HepG2 (cell line): Measurements from ENCODE around the gene NOX4. TPM values are rescaled to one million over a fixed set of nuclear protein-coding genes. Genes with fewer than 3 reads are reported as not detected.

Experiments used
- ATAC-seq: fragments of 200-7000 bp; cut with Tn5 transposase; 3 replicates; pipeline ENCODE4 v1.9.1; 2020; ENCODE audit warnings: mild to moderate bottlenecking, moderate library complexity
- BruUV-seq: library from RNA; stranded (reverse); fragments of 400-500 nt; replicated peaks from 2 replicates; lab custom pipeline; 2021; lab: Mats Ljungman, UMichigan
- CTCF ChIA-PET: fragments of 300-600 bp; formaldehyde crosslinking; extraction: SDS; loops from one replicate; lab custom pipeline; 2021; ENCODE audit warnings: low total read pairs, inconsistent platforms, low intra/inter-chr PET ratio; lab: Yijun Ruan, JAX
- POLR2A ChIA-PET: fragments of 350-600 bp; sonication (Branson Sonifier 250); formaldehyde crosslinking; loops from one replicate; lab custom pipeline; 2020; ENCODE audit warnings: antibody characterized with exemption, inconsistent platforms; lab: Yijun Ruan, JAX
- DNase-seq: peaks from one replicate; pipeline ENCODE4 v3.0.0-alpha.2; 2015; ENCODE audit warnings: low spot score
- FAIRE-seq: peaks from 3 replicates; lab custom pipeline; 2011; peaks lifted over from hg19 to GRCh38; lab: Jason Lieb, UNC
- H2AFZ ChIP-seq: one replicate; pipeline ENCODE4 v1.6.1; 2011; ENCODE audit warnings: low read length, inconsistent platforms
- H3K27ac ChIP-seq: fragments of 300-600 bp; 3 replicates; pipeline ENCODE4 v1.8.0; 2011; ENCODE audit warnings: mixed run types, mild to moderate bottlenecking, mixed read lengths, low read length, inconsistent platforms; ENCODE audit not compliant: insufficient read depth; ENCODE audit errors: extremely low read length
- H3K27me3 ChIP-seq, 2 experiments: fragments of 200-600 bp in 1 of 2; 2 replicates in 1 of 2; 3 replicates in 1 of 2; pipeline versions ENCODE4 v1.6.0 to v1.8.0; 2011; ENCODE audit warnings: low read length in 2 of 2, mild to moderate bottlenecking in 2 of 2, moderate library complexity in 2 of 2, inconsistent platforms in 1 of 2; ENCODE audit not compliant: insufficient read depth in 2 of 2, control insufficient read depth in 1 of 2
- H3K36me3 ChIP-seq, 2 experiments: fragments of 200-600 bp in 1 of 2; replicated peaks in 1 of 2; 2 replicates in 1 of 2; 3 replicates in 1 of 2; pipeline versions ENCODE4 v1.5.1 to v1.8.0; 2011; ENCODE audit warnings: low read length in 2 of 2, inconsistent platforms in 1 of 2; ENCODE audit not compliant: insufficient read depth in 2 of 2, control insufficient read depth in 1 of 2
- H3K4me1 ChIP-seq: 2 replicates; pipeline ENCODE4 v1.5.1; 2012; ENCODE audit warnings: low read length, inconsistent platforms; ENCODE audit not compliant: insufficient read depth
- H3K4me2 ChIP-seq: 2 replicates; pipeline ENCODE4 v1.6.0; 2011; ENCODE audit warnings: low read depth, low read length, inconsistent platforms
- H3K4me3 ChIP-seq, 3 experiments: fragments of 200-600 bp in 1 of 3; sonication (generic), shearing (Covaris generic) in 1 of 3; replicated peaks in 1 of 3; 2 replicates each; pipeline ENCODE4 v1.5.1; 2011 to 2016; ENCODE audit warnings: low read length in 3 of 3, inconsistent platforms in 2 of 3, low read depth in 2 of 3, mild to moderate bottlenecking in 2 of 3, control low read depth in 1 of 3, mixed read lengths in 1 of 3; ENCODE audit not compliant: insufficient read depth in 1 of 3
- H3K79me2 ChIP-seq: one replicate; pipeline ENCODE4 v1.6.1; 2011; ENCODE audit warnings: low read length, inconsistent platforms; ENCODE audit not compliant: insufficient read depth
- H3K9ac ChIP-seq: 2 replicates; pipeline ENCODE4 v1.6.0; 2011; ENCODE audit warnings: mild to moderate bottlenecking, low read depth, low read length, inconsistent platforms; ENCODE audit not compliant: insufficient read depth
- H3K9me3 ChIP-seq: 2 replicates; pipeline ENCODE4 v1.5.1; 2012; ENCODE audit warnings: mild to moderate bottlenecking, low read length
- H4K20me1 ChIP-seq: 2 replicates; pipeline ENCODE4 v1.6.0; 2011; ENCODE audit warnings: inconsistent platforms, mild to moderate bottlenecking, low read length, moderate library complexity; ENCODE audit not compliant: insufficient read depth
- CERS6 ChIP-seq: sonication (generic); formaldehyde crosslinking; IDR thresholded peaks from 2 replicates; pipeline ENCODE4 v1.5.0; 2020; ENCODE audit warnings: missing genetic modification reagents
- MTA3 ChIP-seq: sonication (generic); formaldehyde crosslinking; IDR thresholded peaks from 2 replicates; pipeline ENCODE4 v1.4.0; 2020; ENCODE audit warnings: missing genetic modification reagents
- MXD3 ChIP-seq: IDR thresholded peaks from 2 replicates; pipeline ENCODE4 v1.6.1; 2016; ENCODE audit warnings: mild to moderate bottlenecking, missing biosample characterization, missing genetic modification reagents
- PAF1 ChIP-seq: IDR thresholded peaks from 2 replicates; pipeline ENCODE4 v1.6.1; 2016; ENCODE audit warnings: missing genetic modification reagents, missing compliant biosample characterization
- PCBP2 ChIP-seq: fragments of 200-400 bp; formaldehyde crosslinking; optimal IDR thresholded peaks from 2 replicates; pipeline ENCODE3; 2018; ENCODE audit warnings: low read length, low read depth; ENCODE audit not compliant: poor library complexity, severe bottlenecking
- PRDM4 ChIP-seq: sonication (generic); formaldehyde crosslinking; IDR thresholded peaks from 2 replicates; pipeline ENCODE4 v1.9.0; 2021; ENCODE audit warnings: missing genetic modification reagents, borderline replicate concordance
- ZFP41 ChIP-seq: sonication (generic); formaldehyde crosslinking; IDR thresholded peaks from 2 replicates; pipeline ENCODE4 v1.4.0; 2020; ENCODE audit warnings: mild to moderate bottlenecking, missing genetic modification reagents, borderline replicate concordance
- ZNF331 ChIP-seq: sonication (generic); formaldehyde crosslinking; IDR thresholded peaks from 2 replicates; pipeline ENCODE4 v1.4.0; 2020; ENCODE audit warnings: missing genetic modification reagents
- ZNF567 ChIP-seq: sonication (generic); formaldehyde crosslinking; IDR thresholded peaks from 2 replicates; pipeline ENCODE4 v1.8.1; 2023; ENCODE audit warnings: mild to moderate bottlenecking, missing genetic modification reagents, borderline replicate concordance
- ZNF687 ChIP-seq: sonication (generic); formaldehyde crosslinking; IDR thresholded peaks from 2 replicates; pipeline ENCODE4 v1.5.1; 2020; ENCODE audit warnings: mild to moderate bottlenecking, missing genetic modification reagents, moderate library complexity
- ZNF850 ChIP-seq: sonication (generic); formaldehyde crosslinking; conservative IDR thresholded peaks from 2 replicates; pipeline ENCODE4 v1.9.0; 2021; ENCODE audit warnings: mild to moderate bottlenecking, missing genetic modification reagents
- WGBS: methylation state at CpG from one replicate; pipeline ENCODE4 v1.1.6; 2017; ENCODE audit warnings: low lambda C conversion rate; 5-methylcytosine and 5-hydroxymethylcytosine counted together
- in situ Hi-C: cut with HindIII; loops from 2 replicates; pipeline ENCODE4 v1.10.0; 2017; ENCODE audit warnings: low pct_unique_long_range_greater_than_20kb; ENCODE audit not compliant: extremely low pct_ligation_motif_present
- intact Hi-C: fragments of 100-400 bp; cut with micrococcal nuclease; formaldehyde crosslinking; loops from one replicate; pipeline ENCODE4 v1.10.0; 2022; ENCODE audit not compliant: unreplicated experiment
- polyA plus RNA-seq, 8 experiments: library from polyadenylated mRNA; depleted of rRNA in 3 of 8; stranded (reverse) in 7 of 8; unstranded in 1 of 8; fragments of >200 nt; fragmentation: Illumina TruSeq in 4 of 8; extraction: Trizol in 4 of 8; gene quantifications; 2 replicates each; pipeline versions ENCODE4 v1.2.1 to v1.2.3, GENCODE V29; 2011 to 2016; ENCODE audit warnings: low read depth in 4 of 8, missing spikeins in 1 of 8, mixed read lengths in 1 of 8; ENCODE audit not compliant: insufficient read depth in 1 of 8
- total RNA-seq, 5 experiments: library from RNA; depleted of rRNA; stranded (reverse); fragments of >200 nt; fragmentation: Illumina TruSeq; extraction: Trizol; gene quantifications; 2 replicates each; pipeline ENCODE4 v1.2.3, GENCODE V29; 2016; ENCODE audit warnings: low read depth in 1 of 5

NOX4 gene
- total and polyA plus RNA-seq, 2 of the 13 experiments (the other 11 are each of a cell fraction or from before 2014, with no cell fraction given) = not detected

GRCh38 chr11:89358761-89359160 lies 132.4 kb downstream of the NOX4 start (continued):
- no peak for TF ChIP-seq PRDM4 (CRISPR knock-in tag)
- TF ChIP-seq MTA3 (CRISPR knock-in tag) = no peak
- no peak for TF ChIP-seq ZFP41 (CRISPR knock-in tag)
- no peak for TF ChIP-seq ZNF687 (CRISPR knock-in tag)

GRCh38 chr11:89355646-89356045 lies 135.5 kb downstream of the NOX4 start:
- H2AFZ ChIP-seq = no peak overlapping the region
- H3K4me2 ChIP-seq = no peak overlapping the region

More at GRCh38 chr11:89355646-89356045, 135.5 kb downstream of the NOX4 start:
- FAIRE-seq (no peak), ATAC-seq (no peak), DNase-seq (no peak)
- POLR2A ChIA-PET = no interaction called here
- TF ChIP-seq ZNF331 (CRISPR knock-in tag) = no peak
- TF ChIP-seq PAF1 = no peak
- no peak for TF ChIP-seq PCBP2
- no peak for TF ChIP-seq ZNF567 (CRISPR knock-in tag)
- no peak for TF ChIP-seq CERS6 (CRISPR knock-in tag)
- TF ChIP-seq MXD3 = no peak
- no peak for TF ChIP-seq ZNF850
- no peak overlapping the region for H3K9ac ChIP-seq
- in situ Hi-C loops = no loop called here
- H3K27ac ChIP-seq = no peak overlapping the region
- H3K36me3 ChIP-seq = no peaks in the 10 kb centered on the region
- H4K20me1 ChIP-seq = no peaks in the 10 kb centered on the region
- BruUV-seq = no TSS peak
- WGBS = 92% methylated on average over 1 of the region's 1 CpG
- H3K79me2 ChIP-seq = no peaks in the 10 kb centered on the region
- no peaks in the 10 kb centered on the region for H3K4me1 ChIP-seq
- no peaks in the 10 kb centered on the region for H3K27me3 ChIP-seq
- intact Hi-C loops = no loop called here
- no peak overlapping the region for H3K4me3 ChIP-seq
- H3K9me3 ChIP-seq = no peaks in the 10 kb centered on the region
- CTCF ChIA-PET = no interaction called here
